Right lobe of liver (tissue), 6 donors: ENCODE results near the gene MBLAC2. TPM values are rescaled to one million over a fixed set of nuclear protein-coding genes. Genes with fewer than 3 reads are reported as not detected.

Source experiments
- ATAC-seq, 4 donors: fragments of 200-7000 bp; cut with Tn5 transposase; one replicate each; pipeline ENCODE4 v1.9.1; 2020; ENCODE audit warnings: mild to moderate bottlenecking in 4 of 4, moderate library complexity in 4 of 4
- DNase-seq, 3 donors: peaks; one replicate each; pipeline ENCODE4 v3.0.0-alpha.2; 2020
- H3K27ac ChIP-seq, 3 donors: fragments of 200-600 bp; one replicate each; pipeline ENCODE4 v1.8.0; 2022
- H3K27me3 ChIP-seq, 2 donors: fragments of 200-600 bp; one replicate each; pipeline ENCODE4 v1.8.0; 2022
- H3K36me3 ChIP-seq, 4 donors: fragments of 200-600 bp; sonication (generic) in 1 of 4; one replicate each; pipeline versions ENCODE4 v1.5.1 to v1.8.0; 2017 to 2022; ENCODE audit warnings: control low read depth in 1 of 4
- H3K4me1 ChIP-seq, 4 donors: fragments of 200-600 bp; sonication (generic) in 1 of 4; one replicate each; pipeline versions ENCODE4 v1.5.1 to v1.8.0; 2017 to 2022; ENCODE audit warnings: control low read depth in 1 of 4
- H3K4me3 ChIP-seq, 3 donors: fragments of 200-600 bp; one replicate each; pipeline ENCODE4 v1.8.0; 2022
- H3K9me3 ChIP-seq, 4 donors: fragments of 200-600 bp; sonication (generic) in 1 of 4; one replicate each; pipeline versions ENCODE4 v1.5.1 to v1.8.0; 2017 to 2022; ENCODE audit warnings: control low read depth in 1 of 4
- CTCF ChIP-seq, 4 donors: fragments of 200-600 bp in 3 of 4; fragments of 450-650 bp in 1 of 4; IDR thresholded peaks; one replicate each; pipeline versions ENCODE4 v1.5.1 to v1.8.0; 2016 to 2022; ENCODE audit warnings: antibody characterized with exemption in 4 of 4, mild to moderate bottlenecking in 2 of 4
- POLR2A ChIP-seq: fragments of 450-650 bp; IDR thresholded peaks from one replicate; pipeline ENCODE4 v1.6.1; 2017; ENCODE audit warnings: antibody characterized with exemption, mild to moderate bottlenecking
- WGBS: methylation state at CpG from one replicate; pipeline ENCODE4 v1.1.6; 2018; ENCODE audit warnings: low coverage, low lambda C conversion rate; ENCODE audit not compliant: insufficient coverage; ENCODE audit errors: missing lambda C conversion rate; 5-methylcytosine and 5-hydroxymethylcytosine counted together
- intact Hi-C, 2 donors: fragments of 100-400 bp; cut with DNase I; formaldehyde crosslinking; loops; one replicate each; pipeline versions ENCODE4 v1.11.2 to v1.14.1; 2022
- long read RNA-seq: library from polyadenylated mRNA; unstranded; transcript quantifications from one replicate; pipeline ENCODE4 v2.0.0, GENCODE V29; 2019
- total RNA-seq, 6 experiments: library from RNA; depleted of rRNA in 2 of 6; stranded (reverse); fragments of >200 nt in 2 of 6; fragmentation: NEBNext Ultra II Directional in 3 of 6; extraction: Animal tissue kit (Norgen Biotek cat#: 25700) in 3 of 6; gene quantifications; one replicate each; pipeline versions ENCODE4 v1.1.0 to v1.2.4, GENCODE V29; 2016 to 2023
- donor health status: DM: no; HTN: yes; CAD: no.
- donor health status: DM: no; HTN: no; CAD: no.
- donor health status: DM: no; HTN: no; CAD: no.
- donor health status: DM: no; HTN: yes; CAD: no.
- donor health status: DM: no; HTN: yes; CAD: no.

MBLAC2 gene
- 1 to 10 TPM; 2.3 to 5.3 (median 3.9) TPM for total RNA-seq
- long read RNA-seq, full-length matches to known transcripts = 1 of 1 reads
- long read RNA-seq, partial matches to known transcripts = 0 of 1 reads
- long read RNA-seq, other reads (novel, unspliced or antisense) = 0 of 1 reads

GRCh38 chr5:90474235-90475107, at the start of gene MBLAC2, which contains the start of gene POLR3G:
TSS of gene MBLAC2 (minus strand) at chr5:90474771. CDS start at chr5:90474292, 479 bp downstream.
TSS of gene POLR3G (plus strand) at chr5:90474864. CDS start at chr5:90485568, 10,704 bp downstream.
- peak; percentile 19 to 53 (median 32) for TF ChIP-seq CTCF (IDR thresholded peaks at IDR 0.05)
- peak; percentile 88 for TF ChIP-seq POLR2A
- H3K9me3 ChIP-seq = no peaks in the 10 kb centered on the region
- H3K36me3 ChIP-seq = no peaks in the 10 kb centered on the region
- H3K4me1 ChIP-seq = peaks cover 0 to 15% (median 0%) of the 10 kb centered on the region in 4 donors
- DNase-seq = peak; percentile 95 to 97 (median 97)
- peak; percentile 92 to 95 (median 93) for ATAC-seq
- WGBS = under 1% methylated on average over 20 of the region's 73 CpGs
- intact Hi-C loops = no loop called here
- no peaks in the 10 kb centered on the region for H3K27me3 ChIP-seq
- peak within 1 kb of the TSS; percentile 69 to 89 (median 79) for H3K27ac ChIP-seq
- peak within 1 kb of the TSS; percentile 82 to 91 (median 88) for H3K4me3 ChIP-seq

- Histone ChIP-seq H3K9me3 (no peaks in the 10 kb centered on the region), H3K27ac (no peak overlapping the region), H3K4me1 (no peaks in the 10 kb centered on the region), H3K27me3 (no peaks in the 10 kb centered on the region), H3K4me3 (no peak overlapping the region), H3K36me3 (peaks cover 0 to 56% (median 10%) of the 10 kb centered on the region in 4 donors)
- no peak for DNase-seq
- TF ChIP-seq POLR2A (no peak), CTCF (IDR thresholded peaks at IDR 0.05) (no peak)
- no peak for ATAC-seq
- 90% methylated on average over 7 of the region's 7 CpGs for WGBS
- intact Hi-C loops = no loop called here
These were observed 44.5 kb upstream of the MBLAC2 start for GRCh38 chr5:90519081-90519480.

- Histone ChIP-seq H3K27ac (no peak overlapping the region), H3K4me3 (no peak overlapping the region), H3K27me3 (no peaks in the 10 kb centered on the region), H3K36me3 (peaks cover 0 to 52% (median 10%) of the 10 kb centered on the region in 4 donors), H3K9me3 (no peaks in the 10 kb centered on the region), H3K4me1 (no peaks in the 10 kb centered on the region)
- no peak for TF ChIP-seq POLR2A
- no peak for TF ChIP-seq CTCF (IDR thresholded peaks at IDR 0.05)
- DNase-seq = no peak
- ATAC-seq = no peak
- intact Hi-C loops = no loop called here
These were observed 44.1 kb upstream of the MBLAC2 start for GRCh38 chr5:90518661-90519060.

- TF ChIP-seq CTCF (IDR thresholded peaks at IDR 0.05) (no peak), POLR2A (no peak)
- no peak overlapping the region for H3K27ac ChIP-seq
- DNase-seq (no peak), ATAC-seq (peak in 1 of 4 donors; percentile 30)
- intact Hi-C loops = no loop called here
- H3K36me3 ChIP-seq = peaks cover 0 to 16% (median 8%) of the 10 kb centered on the region in 4 donors
- H3K27me3 ChIP-seq = no peaks in the 10 kb centered on the region
- H3K9me3 ChIP-seq = no peaks in the 10 kb centered on the region
- WGBS = 51% methylated on average over 3 of the region's 3 CpGs
- H3K4me1 ChIP-seq = no peaks in the 10 kb centered on the region
- no peak overlapping the region for H3K4me3 ChIP-seq
These were observed 39.9 kb upstream of the MBLAC2 start for GRCh38 chr5:90514520-90514919.
